GM19025 (cell line): ENCODE data around the gene NOL4.

ENCODE experiments used
- ATAC-seq: cut with Tn5 transposase; IDR thresholded peaks from one replicate; pipeline ENCODE4 v1.9.1; 2021; ENCODE audit warnings: mild to moderate bottlenecking, low read depth, moderate library complexity; ENCODE audit not compliant: unreplicated experiment

The NOL4 gene

GRCh38 chr18:34203866-34204265, 20.8 kb downstream of the NOL4 start:
- ATAC-seq: no peak

DNA sequence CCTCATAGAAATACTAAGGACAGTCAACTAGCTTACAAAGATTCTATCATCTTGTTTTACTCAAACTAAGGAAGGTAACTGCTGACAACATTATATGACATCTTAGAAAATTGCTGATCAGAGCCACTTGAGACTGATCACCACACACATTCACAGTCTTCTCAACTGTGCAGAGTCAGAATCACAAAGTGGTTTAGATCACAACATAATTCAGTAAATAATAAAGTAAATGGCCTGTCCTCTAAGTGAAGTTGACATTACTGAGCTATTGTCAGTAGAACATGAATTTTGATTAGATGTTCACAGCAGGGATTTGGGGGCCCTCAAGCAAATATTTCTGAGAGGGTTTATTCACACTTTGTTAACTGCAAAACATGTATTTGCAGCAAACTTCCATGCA, 28.5 kb downstream of the NOL4 start:
- ATAC-seq: no peak

- no peak for ATAC-seq
Observed at GRCh38 chr18:34194239-34194638, 30.5 kb downstream of the NOL4 start.

- no peak for ATAC-seq
Observed at GRCh38 chr18:34189656-34190435, 34.9 kb downstream of the NOL4 start.
